H1 (cell line): ENCODE results near the gene WDR27. TPM values are rescaled to one million over a fixed set of nuclear protein-coding genes. Genes with fewer than 3 reads are reported as not detected.

Source experiments
- CTCF ChIA-PET: fragments of 300-600 bp; sonication (Branson Sonifier 250); formaldehyde crosslinking; loops from one replicate; lab custom pipeline; 2021; ENCODE audit not compliant: partially characterized antibody; lab: Charles Lee
- POLR2A ChIA-PET: fragments of 300-600 bp; sonication (Branson Sonifier 250); formaldehyde crosslinking; loops from one replicate; lab custom pipeline; 2021; ENCODE audit warnings: inconsistent platforms; ENCODE audit not compliant: partially characterized antibody; lab: Charles Lee
- DNase-seq, 2 experiments: peaks; one replicate each; pipeline versions ENCODE4 v3.0.0 to v3.0.0-alpha.2; 2010 to 2022; ENCODE audit warnings: low spot score in 2 of 2, low read depth in 1 of 2, mixed read lengths in 1 of 2
- FAIRE-seq: peaks from 2 replicates; lab custom pipeline; 2011; peaks lifted over from hg19 to GRCh38; lab: Jason Lieb, UNC
- H2AFZ ChIP-seq: 2 replicates; pipeline ENCODE4 v1.8.1; 2012; ENCODE audit warnings: low read length, inconsistent platforms
- H2AK5ac ChIP-seq: 2 replicates; pipeline ENCODE4 v1.6.1; 2013; ENCODE audit warnings: low read depth, low read length
- H2BK120ac ChIP-seq: replicated peaks from 2 replicates; pipeline ENCODE3; 2013; ENCODE audit warnings: low read depth, low read length, inconsistent platforms
- H2BK12ac ChIP-seq: 2 replicates; pipeline ENCODE4 v1.6.1; 2013; ENCODE audit warnings: low read depth, low read length
- H2BK15ac ChIP-seq: 2 replicates; pipeline ENCODE4 v1.6.1; 2013; ENCODE audit warnings: low read length
- H2BK20ac ChIP-seq: 2 replicates; pipeline ENCODE4 v1.6.1; 2013; ENCODE audit warnings: low read length
- H2BK5ac ChIP-seq: 2 replicates; pipeline ENCODE4 v1.6.1; 2013; ENCODE audit warnings: low read depth, low read length
- H3K14ac ChIP-seq: 2 replicates; pipeline ENCODE4 v1.6.1; 2013; ENCODE audit warnings: inconsistent platforms; ENCODE audit not compliant: insufficient read length
- H3K18ac ChIP-seq: 2 replicates; pipeline ENCODE4 v1.6.1; 2013; ENCODE audit warnings: low read length; ENCODE audit errors: extremely low read depth
- H3K23ac ChIP-seq: 2 replicates; pipeline ENCODE4 v1.6.1; 2013; ENCODE audit warnings: inconsistent platforms; ENCODE audit not compliant: insufficient read length
- H3K23me2 ChIP-seq: 2 replicates; pipeline ENCODE4 v1.6.1; 2013; ENCODE audit warnings: low read depth, low read length
- H3K27ac ChIP-seq: 2 replicates; pipeline ENCODE4 v1.6.1; 2011; ENCODE audit warnings: low read depth, low read length, inconsistent platforms
- H3K27me3 ChIP-seq, 4 experiments: replicated peaks in 1 of 4; 1 replicate in 1 of 4; 2 replicates in 3 of 4; pipeline versions ENCODE4 v1.6.1 to v1.8.1; 2011 to 2013; ENCODE audit warnings: low read length in 3 of 4, mild to moderate bottlenecking in 3 of 4, inconsistent platforms in 2 of 4, mixed read lengths in 2 of 4, moderate library complexity in 1 of 4; ENCODE audit not compliant: control insufficient read depth in 3 of 4, insufficient read depth in 3 of 4; ENCODE audit errors: extremely low read depth in 1 of 4
- H3K36me3 ChIP-seq, 4 experiments: 2 replicates each; pipeline versions ENCODE4 v1.6.1 to v1.8.1; 2011 to 2013; ENCODE audit warnings: mild to moderate bottlenecking in 4 of 4, low read length in 3 of 4, moderate library complexity in 2 of 4, control low read depth in 1 of 4, inconsistent platforms in 1 of 4; ENCODE audit not compliant: insufficient read depth in 4 of 4, control insufficient read depth in 2 of 4
- H3K4ac ChIP-seq: replicated peaks from 2 replicates; pipeline ENCODE3; 2013; ENCODE audit warnings: low read length, low read depth, mixed read lengths, inconsistent platforms; ENCODE audit not compliant: insufficient read length
- H3K4me1 ChIP-seq, 4 experiments: replicated peaks in 1 of 4; 1 replicate in 1 of 4; 2 replicates in 3 of 4; pipeline versions ENCODE4 v1.6.1 to v1.8.1; 2011 to 2013; ENCODE audit warnings: low read length in 3 of 4, inconsistent platforms in 2 of 4, mixed read lengths in 1 of 4; ENCODE audit not compliant: insufficient read depth in 4 of 4, control insufficient read depth in 3 of 4
- H3K4me2 ChIP-seq, 2 experiments: 2 replicates each; pipeline versions ENCODE4 v1.6.1 to v1.8.1; 2011 to 2013; ENCODE audit warnings: low read depth in 2 of 2, low read length in 2 of 2, control low read depth in 1 of 2, inconsistent platforms in 1 of 2, mild to moderate bottlenecking in 1 of 2; ENCODE audit not compliant: insufficient read depth in 1 of 2
- H3K4me3 ChIP-seq, 4 experiments: fragments of 200-600, 300-600 bp in 1 of 4; sonication (generic), shearing (Covaris generic), sonication (Bioruptor Twin) in 1 of 4; 2 replicates each; pipeline versions ENCODE4 v1.5.1 to v1.8.1; 2011 to 2016; ENCODE audit warnings: low read length in 4 of 4, low read depth in 3 of 4, control low read depth in 2 of 4, inconsistent platforms in 2 of 4, mild to moderate bottlenecking in 2 of 4, mixed read lengths in 1 of 4, moderate library complexity in 1 of 4; ENCODE audit not compliant: insufficient read depth in 2 of 4; ENCODE audit errors: extremely low read depth in 1 of 4
- H3K56ac ChIP-seq: replicated peaks from 2 replicates; pipeline ENCODE3; 2013; ENCODE audit warnings: low read depth, mild to moderate bottlenecking, mixed read lengths, low read length, inconsistent platforms; ENCODE audit not compliant: insufficient read length
- H3K79me1 ChIP-seq: 2 replicates; pipeline ENCODE4 v1.6.1; 2013; ENCODE audit warnings: low read depth, low read length, control low read depth
- H3K79me2 ChIP-seq, 2 experiments: 2 replicates each; pipeline versions ENCODE4 v1.6.1 to v1.8.1; 2012 to 2013; ENCODE audit warnings: low read length in 2 of 2, mild to moderate bottlenecking in 2 of 2, inconsistent platforms in 1 of 2; ENCODE audit not compliant: insufficient read depth in 2 of 2, control insufficient read depth in 1 of 2
- H3K9ac ChIP-seq, 4 experiments: replicated peaks in 1 of 4; 1 replicate in 1 of 4; 2 replicates in 3 of 4; pipeline versions ENCODE4 v1.6.1 to v1.8.1; 2011 to 2013; ENCODE audit warnings: low read depth in 3 of 4, low read length in 3 of 4, control low read depth in 2 of 4, mild to moderate bottlenecking in 2 of 4, moderate library complexity in 2 of 4, inconsistent platforms in 1 of 4; ENCODE audit errors: extremely low read depth in 1 of 4
- H3K9me3 ChIP-seq, 2 experiments: 2 replicates each; pipeline versions ENCODE4 v1.6.1 to v1.8.1; 2012 to 2013; ENCODE audit warnings: mild to moderate bottlenecking in 2 of 2, moderate library complexity in 2 of 2, control low read depth in 1 of 2, inconsistent platforms in 1 of 2, low read depth in 1 of 2, low read length in 1 of 2, mixed read lengths in 1 of 2; ENCODE audit not compliant: insufficient read depth in 2 of 2
- H4K20me1 ChIP-seq, 2 experiments: replicated peaks in 1 of 2; 2 replicates each; pipeline versions ENCODE3 to v1.8.1; 2011 to 2013; ENCODE audit warnings: inconsistent platforms in 2 of 2, low read length in 2 of 2, mild to moderate bottlenecking in 1 of 2; ENCODE audit not compliant: insufficient read depth in 2 of 2, control insufficient read depth in 1 of 2
- H4K5ac ChIP-seq: 2 replicates; pipeline ENCODE4 v1.6.1; 2013; ENCODE audit warnings: low read length, low read depth, mixed read lengths, inconsistent platforms; ENCODE audit not compliant: insufficient read length
- H4K8ac ChIP-seq: 2 replicates; pipeline ENCODE4 v1.8.0; 2013; ENCODE audit warnings: mild to moderate bottlenecking, moderate library complexity, low read length, inconsistent platforms; ENCODE audit not compliant: insufficient read depth; ENCODE audit errors: extremely low read depth
- H4K91ac ChIP-seq: replicated peaks from 2 replicates; pipeline ENCODE3; 2013; ENCODE audit warnings: low read length, mixed read lengths, inconsistent platforms; ENCODE audit not compliant: insufficient read length
- CTBP2 ChIP-seq: IDR thresholded peaks from 2 replicates; pipeline ENCODE4 v1.7.0; 2011; ENCODE audit warnings: borderline replicate concordance, mild to moderate bottlenecking, moderate library complexity, mixed read lengths, low read length; ENCODE audit not compliant: insufficient read depth, insufficient read length
- EP300 ChIP-seq, 2 experiments: IDR thresholded peaks; 1 replicate in 1 of 2; 2 replicates in 1 of 2; pipeline ENCODE4 v1.6.1; 2011 to 2012; ENCODE audit warnings: low read depth in 2 of 2, low read length in 2 of 2, mild to moderate bottlenecking in 2 of 2, borderline replicate concordance in 1 of 2, inconsistent platforms in 1 of 2, moderate library complexity in 1 of 2
- GTF2F1 ChIP-seq: IDR thresholded peaks from 2 replicates; pipeline ENCODE4 v1.6.1; 2012; ENCODE audit warnings: low read depth, low read length, improper control_type of control experiment, borderline replicate concordance
- NANOG ChIP-seq: IDR thresholded peaks from 2 replicates; pipeline ENCODE4 v1.6.1; 2011; ENCODE audit warnings: low read length, low read depth, mild to moderate bottlenecking, inconsistent platforms; ENCODE audit not compliant: insufficient read depth, poor library complexity, severe bottlenecking
- SIRT6 ChIP-seq: IDR thresholded peaks from one replicate; pipeline ENCODE4 v1.7.1; 2012; ENCODE audit warnings: low read length, inconsistent platforms
- WGBS, 2 experiments: shearing (Covaris generic) in 1 of 2; methylation state at CpG; one replicate each; pipeline versions ENCODE4 v1.1.6 to v1.1.7; 2013 to 2015; ENCODE audit warnings: low lambda C conversion rate in 2 of 2, mixed read lengths in 2 of 2, inconsistent platforms in 1 of 2, low coverage in 1 of 2, missing lambda C conversion rate in 1 of 2; ENCODE audit not compliant: insufficient replicate concordance in 2 of 2, insufficient coverage in 1 of 2, insufficient read length in 1 of 2; ENCODE audit errors: extremely low coverage in 1 of 2, missing lambda C conversion rate in 1 of 2; 5-methylcytosine and 5-hydroxymethylcytosine counted together
- polyA plus RNA-seq, 7 experiments: library from polyadenylated mRNA; depleted of rRNA in 3 of 7; stranded (reverse) in 5 of 7; unstranded in 2 of 7; fragments of >200 nt in 5 of 7; fragments of 200-250 nt in 2 of 7; gene quantifications; 1 replicate in 5 of 7; 2 replicates in 1 of 7; 4 replicates in 1 of 7; pipeline versions ENCODE4 v1.2.1 to v1.2.3, GENCODE V29; 2011 to 2013; ENCODE audit warnings: missing spikeins in 2 of 7, mixed read lengths in 2 of 7
- total RNA-seq: library from RNA; stranded (reverse); fragmentation: NEBNext Ultra II Directional; extraction: Animal tissue kit (Norgen Biotek cat#: 25700); gene quantifications from 2 replicates; pipeline ENCODE4 v1.2.1, GENCODE V29; 2021

Gene WDR27
- total and polyA plus RNA-seq, 2 of the 8 experiments (the other 6 are each of a cell fraction or from before 2014, with no cell fraction given), result 53.6 to 68.6 TPM

GRCh38 chr6:169568314-169569087 is 133.3 kb downstream of the WDR27 start:
- TF ChIP-seq NANOG, result no peak
- no peak for TF ChIP-seq EP300 (IDR thresholded peaks at IDR 0.05; ENCODE audit: borderline replicate concordance in 1 of 2, low read depth in 2 of 2, low read length in 2 of 2)
- no peak for TF ChIP-seq GTF2F1
- no peak for TF ChIP-seq CTBP2
- no peak for TF ChIP-seq SIRT6
- TF ChIP-seq, all 59 proteins: peak for 0
- Histone ChIP-seq H4K20me1 (no peaks in the 10 kb centered on the region), H2AK5ac (no peak overlapping the region), H3K4me3 (no peak overlapping the region), H3K4me1 (no peaks in the 10 kb centered on the region), H3K23ac (no peak overlapping the region), H4K5ac (no peak overlapping the region), H4K91ac (no peak overlapping the region), H3K36me3 (peaks cover 0 to 2% (median 0%) of the 10 kb centered on the region in 4 experiments; a peak in 1 of 8 replicates), H3K27ac (no peak overlapping the region), H2BK15ac (no peak overlapping the region), H3K23me2 (no peaks in the 10 kb centered on the region), H3K4me2 (no peak overlapping the region), H3K4ac (no peak overlapping the region), H2BK12ac (no peak overlapping the region), H3K27me3 (no peaks in the 10 kb centered on the region), H3K14ac (no peak overlapping the region), H3K79me1 (no peaks in the 10 kb centered on the region), H3K9ac (no peak overlapping the region), H2AFZ (no peak overlapping the region), H2BK20ac (no peak overlapping the region), H3K79me2 (no peaks in the 10 kb centered on the region), H2BK5ac (no peak overlapping the region), H3K56ac (no peak overlapping the region), H3K9me3 (no peaks in the 10 kb centered on the region), H4K8ac (no peak overlapping the region), H3K18ac (no peak overlapping the region), H2BK120ac (no peak overlapping the region)
- no peak for DNase-seq
- whole genome bisulfite sequencing, 2 experiments, result 94% methylated on average over 7 of the region's 8 CpGs; no CpG with 5 or more reads in 1 of the 2 experiments
- ChIA-PET POLR2A (interaction anchor here (0.6 kb wide), 1 partner anchor 132 kb away, joined by 3 read pairs; no protein-coding TSS in a partner anchor), CTCF (interaction anchor here (1.0 to 1.8 kb wide), 3 partner anchors 10 to 27 kb away, joined by 3 to 5 read pairs (median 5); no protein-coding TSS in a partner anchor)
- FAIRE-seq, result no peak
